Renal cortical epithelial cell (primary cell): ENCODE measurements around the gene MCMBP. TPM values are rescaled to one million over a fixed set of nuclear protein-coding genes. Genes with fewer than 3 reads are reported as not detected.
"Not testable (repeated sequence)": the region's sequence is repeated elsewhere in the genome, so short reads cannot be mapped to it uniquely, and the experiment has no call there.

Experiments
- DNase-seq: peaks from one replicate; pipeline ENCODE4 v3.0.0-alpha.2; 2011; ENCODE audit warnings: low read depth
- total RNA-seq: library from RNA; depleted of rRNA; stranded (reverse); fragments of >200 nt; gene quantifications from 2 replicates; pipeline ENCODE4 v1.2.3, GENCODE V29; 2014

MCMBP gene
- total RNA-seq, 1 donor from 2014 or later, result 55.3 TPM

GRCh38 chr10:119829429-119829828 lies 43.2 kb downstream of the MCMBP start:
- no peak for DNase-seq

GRCh38 chr10:119827430-119827829 lies 45.2 kb downstream of the MCMBP start:
- DNase-seq, result no peak

- peak; percentile 36 for DNase-seq
Measured at GRCh38 chr10:119826771-119827170, 45.9 kb downstream of the MCMBP start.

- no peak for DNase-seq
Measured at GRCh38 chr10:119824299-119824698, 48.3 kb downstream of the MCMBP start.

GRCh38 chr10:119821182-119821581 lies 51.5 kb downstream of the MCMBP start:
- no peak for DNase-seq

GRCh38 chr10:119818889-119819270 lies 53.8 kb downstream of the MCMBP start:
- DNase-seq, result no peak

- DNase-seq, result peak; percentile 18
Measured at GRCh38 chr10:119817991-119818888, 54.4 kb downstream of the MCMBP start.

- no peak for DNase-seq
Measured at GRCh38 chr10:119815671-119816070, 57.0 kb downstream of the MCMBP start.

GRCh38 chr10:119812684-119813083 lies 60.0 kb downstream of the MCMBP start:
- no peak for DNase-seq

GRCh38 chr10:119811122-119811521 lies 61.5 kb downstream of the MCMBP start:
- no peak for DNase-seq

GRCh38 chr10:119807960-119808697 lies 64.5 kb downstream of the MCMBP start:
- peak; percentile 55 for DNase-seq

- DNase-seq, result no peak
Measured at GRCh38 chr10:119806334-119807130, 66.1 kb downstream of the MCMBP start.

GRCh38 chr10:119805702-119806230 lies 66.9 kb downstream of the MCMBP start:
- no peak for DNase-seq

GRCh38 chr10:119803264-119803663 lies 69.4 kb downstream of the MCMBP start:
- peak; percentile 10 for DNase-seq

- DNase-seq, result no peak
Measured at GRCh38 chr10:119801998-119802538, 70.6 kb downstream of the MCMBP start.

- DNase-seq, result no peak
Measured at GRCh38 chr10:119801176-119801575, 71.5 kb downstream of the MCMBP start.

- DNase-seq, result no peak
Measured at GRCh38 chr10:119796039-119796438, 76.6 kb downstream of the MCMBP start.

- DNase-seq, result not testable (repeated sequence)
Measured at GRCh38 chr10:119795101-119795500, 77.5 kb downstream of the MCMBP start.

GRCh38 chr10:119786117-119786769 lies 86.4 kb downstream of the MCMBP start:
- DNase-seq, result peak; percentile 48

GRCh38 chr10:119784340-119785067 lies 88.1 kb downstream of the MCMBP start:
- no peak for DNase-seq
